HG02981 (cell line): ENCODE measurements around the gene BNC2.

Source experiments
- ATAC-seq: cut with Tn5 transposase; IDR thresholded peaks from one replicate; pipeline ENCODE4 v1.9.1; 2021; ENCODE audit warnings: mild to moderate bottlenecking, moderate library complexity; ENCODE audit not compliant: unreplicated experiment

Gene BNC2

DNA sequence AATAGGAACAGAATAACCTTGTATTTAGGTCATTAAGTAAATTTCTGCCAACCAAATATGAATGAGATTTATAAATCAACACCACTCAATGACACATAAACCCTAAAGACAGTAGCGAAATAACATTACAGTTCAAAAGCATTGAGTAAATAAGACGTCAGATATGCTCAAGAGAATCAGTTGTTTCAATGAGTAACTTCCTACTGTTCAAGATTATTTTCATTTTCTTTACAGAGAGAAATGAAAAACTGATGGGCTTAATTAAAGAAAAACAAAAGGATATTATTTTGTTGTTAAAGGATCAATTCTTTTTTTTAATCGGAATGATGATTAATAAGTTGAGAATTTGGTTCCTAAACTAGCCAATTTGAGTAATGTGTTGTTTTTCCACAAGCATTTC is 150.1 kb downstream of the BNC2 start:
- no peak for ATAC-seq

GRCh38 chr9:16719921-16720320 is 150.5 kb downstream of the BNC2 start:
- no peak for ATAC-seq

- no peak for ATAC-seq
These were observed 151.5 kb downstream of the BNC2 start for GRCh38 chr9:16718952-16719351.

- ATAC-seq = no peak
These were observed 152.2 kb downstream of the BNC2 start for GRCh38 chr9:16718296-16718695.

GRCh38 chr9:16716601-16717000 is 153.9 kb downstream of the BNC2 start:
- ATAC-seq = no peak

- no peak for ATAC-seq
These were observed 155.1 kb downstream of the BNC2 start for GRCh38 chr9:16715404-16715803.

GRCh38 chr9:16712787-16713186 is 157.7 kb downstream of the BNC2 start:
- no peak for ATAC-seq

- no peak for ATAC-seq
These were observed 159.6 kb downstream of the BNC2 start for GRCh38 chr9:16710888-16711287.

DNA sequence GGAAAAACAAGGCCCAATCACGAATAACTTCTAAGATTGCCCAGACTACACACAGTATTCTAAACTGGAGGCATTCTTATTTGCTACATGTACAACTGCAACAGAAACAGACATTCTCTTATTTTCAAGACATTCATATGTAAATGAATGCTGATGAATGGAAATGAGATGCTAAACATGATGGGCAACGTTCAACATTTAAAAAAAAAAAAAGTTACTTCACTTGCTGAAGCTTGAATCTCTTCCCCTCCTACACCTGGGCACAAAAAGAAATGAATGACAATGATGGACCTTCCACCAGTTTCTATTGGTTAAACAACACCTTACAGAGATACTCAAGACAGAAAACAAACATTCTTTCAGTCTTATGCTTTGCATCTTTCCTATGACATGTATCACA is 160.5 kb downstream of the BNC2 start:
- no peak for ATAC-seq

DNA sequence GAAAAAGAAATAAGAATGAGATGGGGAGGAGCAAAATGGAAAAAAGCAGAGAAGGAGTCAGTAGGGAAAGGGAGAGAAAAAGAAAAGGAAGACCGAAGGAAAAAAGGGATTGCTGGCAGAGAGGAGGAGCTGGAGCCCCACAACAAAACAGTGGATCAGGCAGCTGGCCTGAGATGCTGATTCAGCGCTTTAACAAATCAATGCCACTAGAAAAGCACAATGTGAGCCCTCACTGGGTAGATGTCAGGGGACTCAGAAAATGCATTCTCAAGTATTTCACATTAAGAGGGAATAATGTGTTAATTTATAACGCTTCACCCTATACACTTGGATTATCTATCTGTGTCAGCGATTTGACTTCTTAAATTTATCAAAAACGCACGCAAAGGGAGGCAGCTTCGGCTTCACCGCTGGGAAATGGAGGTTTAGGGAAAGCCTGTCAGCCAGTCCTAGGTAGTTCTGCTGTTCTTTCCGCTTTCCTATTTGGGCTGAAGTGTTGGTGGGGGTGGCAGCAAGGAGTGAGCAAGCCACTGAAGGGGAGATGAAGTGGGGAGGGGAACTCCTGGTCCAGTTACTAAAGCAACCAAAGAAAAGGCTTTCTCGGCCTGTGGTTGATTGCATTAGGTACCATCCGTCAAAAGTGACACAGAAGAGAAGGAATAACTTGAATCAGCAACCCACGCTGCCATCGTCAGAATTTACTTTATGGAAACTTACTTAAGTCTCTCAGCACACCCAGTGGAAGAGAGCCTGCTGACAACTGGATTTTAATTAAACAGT is 161.6 kb downstream of the BNC2 start:
- ATAC-seq = no peak

DNA sequence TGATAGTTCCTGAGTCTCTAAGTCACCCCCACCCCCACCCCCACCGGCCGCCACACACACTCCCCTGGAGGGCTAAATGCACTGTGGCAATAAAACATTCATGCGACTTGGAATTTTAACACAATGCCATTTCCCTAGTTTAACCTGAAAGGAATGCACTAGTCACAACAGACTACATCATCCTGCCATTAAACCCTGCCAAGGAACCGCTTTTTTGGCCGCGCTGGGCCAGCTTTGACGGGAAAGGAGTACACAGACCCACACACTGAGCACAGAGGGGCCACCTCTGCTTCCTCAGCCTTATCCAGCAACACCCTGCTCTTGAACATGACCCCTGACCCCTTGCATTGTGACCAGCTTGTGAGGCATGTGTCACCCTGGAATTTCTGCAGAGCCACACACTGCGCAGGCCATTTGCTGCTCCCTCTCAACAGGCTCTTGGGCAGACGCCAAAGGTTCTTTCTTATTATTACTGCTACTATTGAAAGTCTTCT is 165.3 kb downstream of the BNC2 start:
- no peak for ATAC-seq

GRCh38 chr9:16704116-16705110 is 166.1 kb downstream of the BNC2 start:
- no peak for ATAC-seq

- no peak for ATAC-seq
These were observed 169.1 kb downstream of the BNC2 start for GRCh38 chr9:16701347-16701746.

DNA sequence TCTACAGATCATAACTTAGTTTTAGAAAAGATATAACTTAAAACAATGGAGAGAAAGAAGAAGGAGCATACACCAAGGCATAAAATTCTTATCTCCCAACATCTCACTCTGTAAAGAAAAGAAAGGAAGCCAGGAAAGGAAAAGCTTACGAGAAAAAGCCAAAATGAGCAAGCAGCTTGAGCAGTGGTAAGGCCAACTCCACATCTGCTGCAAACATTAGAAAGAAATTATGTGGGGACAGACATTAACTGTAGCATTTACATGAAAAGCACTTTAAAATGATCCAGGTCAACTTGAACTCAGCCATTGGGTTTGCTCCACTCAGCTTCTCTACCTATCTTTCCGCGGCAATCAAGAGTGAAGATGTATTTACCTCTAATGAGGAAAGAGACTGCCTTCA is 176.9 kb downstream of the BNC2 start:
- no peak for ATAC-seq

GRCh38 chr9:16690628-16691027 is 179.8 kb downstream of the BNC2 start:
- ATAC-seq = no peak

DNA sequence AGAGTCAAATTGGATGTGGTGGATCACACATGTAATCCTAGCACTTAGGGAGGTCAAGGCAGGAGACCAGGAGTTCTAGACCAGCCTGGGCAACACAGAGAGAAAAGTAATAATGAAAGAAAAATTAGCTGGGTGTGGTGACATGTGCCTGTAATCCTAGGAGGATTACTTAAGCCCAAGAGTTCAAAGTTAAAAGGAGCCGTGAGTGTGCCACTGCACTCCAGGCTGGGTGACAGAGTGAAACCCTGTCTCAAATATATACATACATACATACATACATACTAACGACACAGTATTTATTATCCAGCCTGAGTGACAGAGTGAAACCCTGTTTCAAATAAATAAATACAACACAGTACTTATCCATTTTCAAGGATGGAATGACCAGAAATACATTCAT is 180.3 kb downstream of the BNC2 start:
- no peak for ATAC-seq

DNA sequence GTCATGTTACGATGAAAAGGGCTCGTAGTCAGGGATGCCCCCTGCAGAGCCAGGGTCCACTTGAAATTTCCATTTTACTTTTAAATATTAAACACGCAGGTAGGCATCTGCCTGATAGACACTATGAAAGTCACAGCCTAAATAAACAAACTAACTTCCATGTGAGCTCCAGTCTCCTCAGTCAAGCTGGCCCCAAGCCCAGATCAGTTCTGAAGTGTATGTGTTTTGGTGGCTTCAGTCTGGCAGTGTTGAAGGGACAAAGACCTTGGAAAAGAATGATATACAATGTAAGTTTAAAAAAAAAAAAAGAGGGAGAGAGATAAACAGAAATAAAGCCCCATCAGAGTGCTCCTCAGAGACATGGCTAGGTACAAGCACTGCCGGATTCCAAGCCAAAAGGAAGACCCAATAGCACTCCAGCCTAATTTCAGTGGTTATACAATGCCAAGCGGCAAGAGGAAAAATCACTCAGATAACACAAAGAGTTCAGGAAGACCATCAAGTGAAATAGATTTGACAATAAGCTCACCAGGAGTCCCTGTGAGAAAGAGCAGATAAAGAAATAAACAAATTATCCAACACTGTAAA is 181.0 kb downstream of the BNC2 start:
- ATAC-seq = no peak

- ATAC-seq = no peak
These were observed 181.7 kb downstream of the BNC2 start for GRCh38 chr9:16688814-16689213.

GRCh38 chr9:16687678-16688369 is 182.6 kb downstream of the BNC2 start:
- ATAC-seq = no peak

- no peak for ATAC-seq
These were observed 187.1 kb downstream of the BNC2 start for GRCh38 chr9:16683326-16683725.

DNA sequence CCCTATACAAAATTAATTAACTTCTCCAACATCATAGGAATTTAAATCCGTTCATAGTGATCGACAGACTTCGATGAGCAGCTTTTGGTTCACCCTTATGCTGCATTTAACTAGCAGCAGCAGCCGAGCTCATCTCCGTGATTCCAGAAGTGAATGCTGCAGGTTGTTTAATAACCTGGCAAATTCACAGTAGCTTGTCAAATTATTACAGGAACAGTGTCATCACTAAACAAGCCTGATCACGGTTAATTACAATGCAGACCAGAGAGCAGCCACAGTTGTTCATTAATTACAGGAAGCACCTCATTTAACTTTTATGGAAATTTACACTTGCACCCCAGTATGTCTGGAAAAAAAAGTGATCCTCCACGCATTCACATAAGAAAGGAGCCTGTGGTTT is 188.2 kb downstream of the BNC2 start:
- ATAC-seq = no peak
